ENCODE data around the gene TRIM27. TPM values are rescaled to one million over a fixed set of nuclear protein-coding genes. Genes with fewer than 3 reads are reported as not detected.

Gene TRIM27
- total and polyA plus RNA-seq, 4 experiments from 2014 or later = 51.6 to 108 (median 83.5) TPM

DNA sequence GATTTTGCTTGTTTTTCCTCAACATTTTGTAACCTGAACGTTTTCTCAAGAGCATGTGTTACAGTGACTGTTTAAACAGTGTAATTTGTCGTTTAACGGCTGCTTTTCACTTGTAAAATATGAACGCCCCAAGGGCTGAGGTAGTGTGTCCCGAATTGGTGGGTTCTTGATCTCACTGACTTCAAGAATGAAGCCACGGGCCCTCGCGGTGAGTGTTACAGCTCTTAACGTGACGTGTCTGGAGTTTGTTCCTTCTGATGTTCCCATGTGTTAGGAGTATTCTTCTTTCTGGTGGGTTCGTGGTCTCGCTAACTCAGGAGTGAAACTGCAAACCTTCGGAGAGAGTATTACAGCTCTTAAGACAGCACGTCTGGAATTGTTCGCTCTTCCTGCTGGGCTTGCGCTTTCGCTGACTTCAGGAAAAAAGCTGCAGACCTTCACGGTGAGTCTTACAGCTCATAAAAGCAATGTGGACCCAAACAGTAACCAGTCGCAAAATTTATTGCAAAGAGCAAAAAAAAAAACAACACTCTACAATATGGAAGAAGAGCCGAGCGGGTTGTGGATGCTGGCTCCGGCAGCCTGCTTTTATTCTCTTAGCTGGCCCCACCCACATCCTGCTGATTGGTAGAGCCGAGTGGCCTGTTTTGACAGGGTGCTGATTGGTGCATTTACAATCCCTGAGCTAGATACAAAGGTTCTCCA, 25.1 kb upstream of the TRIM27 start:
- POLR2A ChIA-PET (ENCODE audit: partially characterized antibody) = interaction anchor here (1.0 to 1.5 kb wide), 2 partner anchors 32 to 107 kb away, joined by 3 read pairs; no protein-coding TSS in a partner anchor
- Histone ChIP-seq H3K27me3 (ENCODE audit: insufficient read depth, low read length) (no peaks in the 10 kb centered on the region), H3K4me1 (ENCODE audit: insufficient read depth, low read length) (peaks cover 8% of the 10 kb centered on the region), H3K9me3 (ENCODE audit: control insufficient read depth in 1 of 2, low read length in 2 of 2) (no peaks in the 10 kb centered on the region), H3K27ac (ENCODE audit: low read depth, low read length) (no peak overlapping the region), H3K36me3 (ENCODE audit: insufficient read depth, low read length) (no peaks in the 10 kb centered on the region), H3K4me3 (ENCODE audit: low read length in 2 of 2) (no peak overlapping the region)
- intact Hi-C loops (cut with micrococcal nuclease) = loop anchor here (10.0 kb wide), 1 partner anchor 1774 kb away; no protein-coding TSS in a partner anchor
- peak overlapping the region in 1 of 7 donors; percentile 67 for H3K27ac Mint-ChIP-seq
- peaks cover 0 to 7% of the 10 kb centered on the region in 2 donors for H3K36me3 Mint-ChIP-seq
- CTCF ChIA-PET (ENCODE audit: partially characterized antibody) = interaction anchor here (1.2 kb wide), 1 partner anchor 8 kb away, joined by 3 read pairs; no protein-coding TSS in a partner anchor
- peaks cover 0 to 18% (median 0%) of the 10 kb centered on the region in 8 donors for H3K9me3 Mint-ChIP-seq
- peaks cover 0 to 6% of the 10 kb centered on the region in 2 donors for H3K27me3 Mint-ChIP-seq
- peaks cover 20 to 33% (median 26%) of the 10 kb centered on the region in 4 donors for H3K4me1 Mint-ChIP-seq
- no peak overlapping the region for H3K4me3 Mint-ChIP-seq
- DNase-seq = no peak

- DNase-seq = no peak
- intact Hi-C loops (cut with micrococcal nuclease) = loop anchor here (10.0 kb wide), 1 partner anchor 1773 kb away; no protein-coding TSS in a partner anchor
- Histone ChIP-seq H3K9me3 (ENCODE audit: control insufficient read depth in 1 of 2, low read length in 2 of 2) (no peaks in the 10 kb centered on the region), H3K4me1 (ENCODE audit: insufficient read depth, low read length) (peaks cover 14% of the 10 kb centered on the region), H3K27me3 (ENCODE audit: insufficient read depth, low read length) (no peaks in the 10 kb centered on the region), H3K4me3 (ENCODE audit: low read length in 2 of 2) (no peak overlapping the region), H3K36me3 (ENCODE audit: insufficient read depth, low read length) (no peaks in the 10 kb centered on the region), H3K27ac (ENCODE audit: low read depth, low read length) (no peak overlapping the region)
- POLR2A ChIA-PET (ENCODE audit: partially characterized antibody) = interaction anchor here (1.3 to 1.5 kb wide), 2 partner anchors 25 to 33 kb away, joined by 3 to 5 read pairs; partner anchors contain the start of gene TRIM27
- Mint-ChIP-seq H3K27ac (peak overlapping the region in 2 of 7 donors; percentile 0 to 6), H3K9me3 (peaks cover 0 to 17% (median 0%) of the 10 kb centered on the region in 8 donors), H3K27me3 (peaks cover 0 to 2% of the 10 kb centered on the region in 2 donors), H3K36me3 (peaks cover 0 to 7% of the 10 kb centered on the region in 2 donors), H3K4me3 (no peak overlapping the region), H3K4me1 (peaks cover 14 to 37% (median 25%) of the 10 kb centered on the region in 4 donors)
- CTCF ChIA-PET (ENCODE audit: partially characterized antibody) = interaction anchor here (1.0 kb wide), 1 partner anchor 10 kb away, joined by 3 read pairs; no protein-coding TSS in a partner anchor
Observed at GRCh38 chr6:28947831-28948270, 24.1 kb upstream of the TRIM27 start.

DNA sequence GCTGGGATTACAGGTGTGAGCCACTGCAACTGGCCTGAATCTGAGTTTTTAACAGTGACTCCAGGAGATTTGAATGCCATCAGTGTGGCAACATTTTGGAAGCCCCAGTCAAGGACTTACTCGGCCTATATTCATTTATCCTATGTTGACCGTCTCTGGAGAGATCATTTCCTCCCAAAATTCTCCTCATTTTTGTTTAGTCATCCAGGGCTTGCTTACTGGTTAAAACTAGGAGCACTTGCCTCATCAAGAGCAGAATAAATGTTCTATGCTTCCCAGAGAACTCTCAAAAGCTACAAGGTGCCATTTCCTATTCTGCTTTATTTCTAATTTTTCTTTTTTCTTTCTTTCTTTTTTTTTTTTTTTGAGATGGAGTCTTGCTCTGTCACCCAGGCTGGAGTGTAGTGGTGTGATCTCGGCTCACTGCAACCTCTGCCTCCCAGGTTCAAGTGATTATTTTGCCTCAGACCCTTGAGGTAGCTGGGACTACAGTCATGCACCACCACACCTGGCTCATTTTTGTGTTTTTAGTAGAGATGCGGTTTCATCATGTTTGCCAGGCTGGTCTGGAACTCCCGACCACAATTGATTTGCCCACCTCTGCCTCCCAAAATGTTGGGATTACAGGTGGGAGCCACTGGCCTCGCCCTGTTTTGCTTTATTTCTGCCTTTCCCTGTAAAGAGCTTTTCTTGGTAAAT, 23.4 kb upstream of the TRIM27 start:
- ChIA-PET CTCF (ENCODE audit: partially characterized antibody) (interaction anchor here (0.6 to 1.0 kb wide), 2 partner anchors 9 to 86 kb away, joined by 3 read pairs; no protein-coding TSS in a partner anchor), POLR2A (ENCODE audit: partially characterized antibody) (interaction anchor here (1.3 to 1.5 kb wide), 2 partner anchors 24 to 34 kb away, joined by 3 to 5 read pairs; partner anchors contain the start of gene TRIM27)
- H3K4me3 ChIP-seq (ENCODE audit: low read length in 2 of 2) = no peak overlapping the region
- peaks cover 0 to 7% of the 10 kb centered on the region in 2 donors for H3K36me3 Mint-ChIP-seq
- no peak overlapping the region for H3K4me3 Mint-ChIP-seq
- peaks cover 20% of the 10 kb centered on the region for H3K4me1 ChIP-seq (ENCODE audit: insufficient read depth, low read length)
- no peaks in the 10 kb centered on the region for H3K9me3 ChIP-seq (ENCODE audit: control insufficient read depth in 1 of 2, low read length in 2 of 2)
- H3K36me3 ChIP-seq (ENCODE audit: insufficient read depth, low read length) = no peaks in the 10 kb centered on the region
- H3K27me3 Mint-ChIP-seq = peaks cover 0 to 2% of the 10 kb centered on the region in 2 donors
- intact Hi-C loops (cut with micrococcal nuclease) = loop anchor here (10.0 kb wide), 1 partner anchor 1772 kb away; no protein-coding TSS in a partner anchor
- H3K27ac ChIP-seq (ENCODE audit: low read depth, low read length) = no peak overlapping the region
- peaks cover 15 to 37% (median 26%) of the 10 kb centered on the region in 4 donors for H3K4me1 Mint-ChIP-seq
- no peaks in the 10 kb centered on the region for H3K27me3 ChIP-seq (ENCODE audit: insufficient read depth, low read length)
- H3K27ac Mint-ChIP-seq = peak overlapping the region in 2 of 7 donors; percentile 6 to 57
- peaks cover 0 to 15% (median 0%) of the 10 kb centered on the region in 8 donors for H3K9me3 Mint-ChIP-seq
- DNase-seq = no peak

DNA sequence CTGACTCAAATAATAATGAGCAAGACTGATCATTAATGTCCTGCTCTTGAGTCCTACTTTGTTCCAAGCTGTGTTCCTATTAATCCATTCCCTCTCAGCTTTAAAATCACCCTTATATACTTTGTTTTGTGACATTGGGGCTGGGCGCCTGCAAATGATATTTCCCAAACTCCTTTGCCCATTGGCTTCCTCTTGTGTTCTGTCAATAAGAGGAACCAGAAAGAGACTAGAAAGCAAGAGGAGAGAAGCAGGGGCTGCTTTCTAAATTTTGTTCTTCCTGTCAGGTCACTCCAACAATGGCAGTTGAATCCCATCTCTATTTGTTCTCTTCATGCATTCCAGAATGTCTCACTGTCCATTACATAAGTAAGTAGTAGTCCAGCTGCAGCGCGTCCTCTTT, 21.6 kb upstream of the TRIM27 start:
- Histone ChIP-seq H3K27me3 (ENCODE audit: insufficient read depth, low read length) (no peaks in the 10 kb centered on the region), H3K4me1 (ENCODE audit: insufficient read depth, low read length) (peaks cover 29% of the 10 kb centered on the region), H3K9me3 (ENCODE audit: control insufficient read depth in 1 of 2, low read length in 2 of 2) (no peaks in the 10 kb centered on the region), H3K27ac (ENCODE audit: low read depth, low read length) (no peak overlapping the region), H3K36me3 (ENCODE audit: insufficient read depth, low read length) (no peaks in the 10 kb centered on the region), H3K4me3 (ENCODE audit: low read length in 2 of 2) (no peak overlapping the region)
- ChIA-PET POLR2A (ENCODE audit: partially characterized antibody) (interaction anchor here (1.0 to 1.6 kb wide), 3 partner anchors 23 to 79 kb away, joined by 3 to 4 read pairs (median 4); no protein-coding TSS in a partner anchor), CTCF (ENCODE audit: partially characterized antibody) (interaction anchor here (0.7 to 1.0 kb wide), 3 partner anchors 21 to 79 kb away, joined by 3 read pairs; partner anchors contain the start of gene TRIM27)
- DNase-seq = no peak
- peak overlapping the region in 2 of 7 donors; percentile 39 to 94 for H3K27ac Mint-ChIP-seq
- peaks cover 0 to 22% (median 0%) of the 10 kb centered on the region in 8 donors for H3K9me3 Mint-ChIP-seq
- peaks cover 22 to 52% (median 38%) of the 10 kb centered on the region in 4 donors for H3K4me1 Mint-ChIP-seq
- H3K36me3 Mint-ChIP-seq = peaks cover 0 to 18% of the 10 kb centered on the region in 2 donors
- H3K27me3 Mint-ChIP-seq = peaks cover 0 to 10% of the 10 kb centered on the region in 2 donors
- peak overlapping the region in 1 of 8 donors; percentile 22 for H3K4me3 Mint-ChIP-seq
- intact Hi-C loops (cut with micrococcal nuclease) = loop anchor here (10.0 kb wide), 1 partner anchor 1771 kb away; no protein-coding TSS in a partner anchor

DNA sequence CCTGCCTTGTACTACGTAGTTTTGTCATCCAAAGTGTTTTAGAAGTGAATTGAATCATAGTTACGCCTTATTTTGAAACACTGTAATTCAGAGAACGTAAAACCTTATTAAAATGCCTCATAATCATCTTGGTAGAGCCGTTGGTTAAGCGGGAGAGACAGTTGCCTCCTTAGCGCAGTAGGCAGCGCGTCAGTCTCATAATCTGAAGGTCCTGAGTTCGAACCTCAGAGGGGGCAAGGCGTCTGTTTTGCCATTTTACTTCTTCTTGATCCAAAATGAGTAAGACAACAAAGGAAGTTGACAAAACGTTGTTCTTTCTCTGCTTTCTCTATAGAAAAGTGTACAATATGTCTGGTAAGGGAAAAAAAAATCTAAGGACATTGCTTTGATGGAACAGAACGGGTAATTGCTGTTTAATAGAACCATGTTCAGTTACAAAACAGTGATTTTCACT, 20.7 kb upstream of the TRIM27 start:
- H3K27me3 ChIP-seq (ENCODE audit: insufficient read depth, low read length) = no peaks in the 10 kb centered on the region
- no peaks in the 10 kb centered on the region for H3K36me3 ChIP-seq (ENCODE audit: insufficient read depth, low read length)
- peak overlapping the region; percentile 42 for H3K27ac ChIP-seq (ENCODE audit: low read depth, low read length)
- peaks cover 0 to 18% of the 10 kb centered on the region in 2 donors for H3K36me3 Mint-ChIP-seq
- H3K4me1 ChIP-seq (ENCODE audit: insufficient read depth, low read length) = peaks cover 35% of the 10 kb centered on the region
- H3K9me3 ChIP-seq (ENCODE audit: control insufficient read depth in 1 of 2, low read length in 2 of 2) = no peaks in the 10 kb centered on the region
- H3K27ac Mint-ChIP-seq = peak overlapping the region; percentile 87 to 95 (median 93)
- peak overlapping the region; percentile 63 to 66 for H3K4me3 ChIP-seq (ENCODE audit: low read length in 2 of 2)
- H3K4me3 Mint-ChIP-seq = peak overlapping the region; percentile 85 to 96 (median 88)
- intact Hi-C loops (cut with micrococcal nuclease) = loop anchor here (1.0 to 10.0 kb wide), 4 partner anchors 62 to 1770 kb away; partner anchors contain the start of gene ZNF165
- peaks cover 26 to 58% (median 44%) of the 10 kb centered on the region in 4 donors for H3K4me1 Mint-ChIP-seq
- peaks cover 0 to 10% of the 10 kb centered on the region in 2 donors for H3K27me3 Mint-ChIP-seq
- peak; percentile 74 to 80 (median 78) for DNase-seq
- ChIA-PET CTCF (ENCODE audit: partially characterized antibody) (interaction anchor here (0.7 to 1.0 kb wide), 3 partner anchors 21 to 78 kb away, joined by 3 read pairs; partner anchors contain the start of gene TRIM27), POLR2A (ENCODE audit: partially characterized antibody) (interaction anchor here (1.0 to 1.6 kb wide), 3 partner anchors 22 to 78 kb away, joined by 3 to 4 read pairs (median 4); no protein-coding TSS in a partner anchor)
- H3K9me3 Mint-ChIP-seq = peaks cover 0 to 22% (median 0%) of the 10 kb centered on the region in 8 donors

- DNase-seq = peak; percentile 49 to 54 (median 50)
- Mint-ChIP-seq H3K9me3 (peaks cover 0 to 20% (median 0%) of the 10 kb centered on the region in 8 donors), H3K4me3 (peak overlapping the region; percentile 85 to 96 (median 88)), H3K27ac (peak overlapping the region; percentile 87 to 95 (median 93)), H3K4me1 (peaks cover 26 to 60% (median 44%) of the 10 kb centered on the region in 4 donors), H3K27me3 (peaks cover 0 to 10% of the 10 kb centered on the region in 2 donors), H3K36me3 (peaks cover 0 to 18% of the 10 kb centered on the region in 2 donors)
- ChIA-PET CTCF (ENCODE audit: partially characterized antibody) (no interaction called here), POLR2A (ENCODE audit: partially characterized antibody) (interaction anchor here (0.7 to 1.6 kb wide), 7 partner anchors 9 to 106 kb away, joined by 3 to 8 read pairs (median 3); partner anchors contain the start of gene TRIM27)
- intact Hi-C loops (cut with micrococcal nuclease) = loop anchor here (1.0 to 10.0 kb wide), 4 partner anchors 61 to 1769 kb away; partner anchors contain the start of gene ZNF165
- Histone ChIP-seq H3K4me3 (ENCODE audit: low read length in 2 of 2) (peak overlapping the region; percentile 63 to 66), H3K27me3 (ENCODE audit: insufficient read depth, low read length) (no peaks in the 10 kb centered on the region), H3K36me3 (ENCODE audit: insufficient read depth, low read length) (no peaks in the 10 kb centered on the region), H3K27ac (ENCODE audit: low read depth, low read length) (peak overlapping the region; percentile 42), H3K4me1 (ENCODE audit: insufficient read depth, low read length) (peaks cover 35% of the 10 kb centered on the region), H3K9me3 (ENCODE audit: control insufficient read depth in 1 of 2, low read length in 2 of 2) (no peaks in the 10 kb centered on the region)
Observed at GRCh38 chr6:28943557-28944411, 20.0 kb upstream of the TRIM27 start.

Data from CD4-positive, alpha-beta memory T cell (primary cell).